H54 (cell line): ENCODE data around the gene TBCD.
"Not testable (repeated sequence)": the region's sequence is repeated elsewhere in the genome, so short reads cannot be mapped to it uniquely, and the experiment has no call there.

ENCODE experiments used
- DNase-seq: peaks from one replicate; pipeline ENCODE4 v3.0.0; 2011; ENCODE audit warnings: low spot score, mixed read lengths; ENCODE audit not compliant: insufficient read length
- FAIRE-seq: peaks from 3 replicates; lab custom pipeline; 2011; peaks lifted over from hg19 to GRCh38; lab: Jason Lieb, UNC
- POLR2A ChIP-seq: IDR thresholded peaks from 2 replicates; pipeline ENCODE4 v1.6.1; 2011; ENCODE audit warnings: low read depth, mild to moderate bottlenecking, low read length

TBCD gene

DNA sequence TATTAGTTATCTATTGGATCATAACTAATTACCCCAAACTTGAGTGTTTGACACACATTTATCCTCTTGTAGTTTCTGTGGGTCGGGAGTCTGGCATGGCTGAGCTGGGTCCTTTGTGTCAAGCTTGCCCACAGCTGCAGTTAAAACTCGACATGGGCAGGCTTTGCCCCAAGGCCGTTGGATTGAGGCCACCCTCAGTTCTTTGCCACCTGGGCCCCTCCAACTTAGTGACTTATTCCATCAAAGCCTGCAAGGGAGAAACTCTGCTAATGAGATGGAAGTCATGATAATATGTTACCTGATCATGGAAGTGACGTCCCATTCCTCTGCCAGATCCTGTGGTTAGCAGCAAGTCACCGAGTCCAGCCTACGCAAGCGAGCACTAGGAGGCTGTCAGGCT is 17.2 kb downstream of the TBCD start:
- FAIRE-seq (no peak), DNase-seq (no peak)
- no peak for TF ChIP-seq POLR2A

DNA sequence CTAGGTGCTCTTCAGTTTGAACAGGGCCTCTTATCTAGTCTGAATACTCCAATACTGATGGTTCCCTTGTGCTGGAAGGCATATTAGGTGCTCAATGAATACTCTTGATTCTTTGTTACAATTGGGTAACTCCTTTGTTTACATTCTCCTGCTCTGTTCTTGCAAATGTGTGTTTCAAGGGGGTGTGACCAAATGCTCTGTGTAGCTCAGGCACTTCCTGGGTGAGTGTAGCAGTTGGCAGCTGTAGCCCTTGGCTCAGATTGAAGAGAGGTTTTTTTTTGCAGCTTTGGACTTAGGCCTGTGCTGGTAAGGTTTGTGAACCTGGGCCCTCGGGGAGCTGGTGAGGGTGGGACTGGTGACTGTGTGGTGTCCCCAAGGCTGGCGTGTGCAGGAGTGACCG is 20.2 kb downstream of the TBCD start:
- DNase-seq (peak; percentile 87), FAIRE-seq (no peak)
- no peak for TF ChIP-seq POLR2A

DNA sequence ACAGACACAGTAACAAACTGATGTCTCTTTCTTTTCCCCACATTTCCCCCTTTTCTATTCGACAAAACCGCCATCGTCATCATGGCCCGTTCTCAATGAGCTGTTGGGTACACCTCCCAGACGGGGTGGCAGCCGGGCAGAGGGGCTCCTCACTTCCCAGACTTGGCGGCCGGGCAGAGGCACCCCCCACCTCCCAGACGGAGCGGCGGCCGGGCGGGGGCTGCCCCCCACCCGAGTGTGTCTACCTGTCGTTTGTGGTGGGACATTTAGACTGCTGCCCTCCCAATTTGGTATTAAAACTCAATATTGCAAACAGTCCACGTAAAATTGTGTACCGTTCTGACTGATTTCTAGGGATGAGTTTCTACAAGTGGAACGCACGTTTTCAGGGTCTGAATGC is 22.6 kb downstream of the TBCD start:
- DNase-seq, FAIRE-seq: not testable (repeated sequence)

DNA sequence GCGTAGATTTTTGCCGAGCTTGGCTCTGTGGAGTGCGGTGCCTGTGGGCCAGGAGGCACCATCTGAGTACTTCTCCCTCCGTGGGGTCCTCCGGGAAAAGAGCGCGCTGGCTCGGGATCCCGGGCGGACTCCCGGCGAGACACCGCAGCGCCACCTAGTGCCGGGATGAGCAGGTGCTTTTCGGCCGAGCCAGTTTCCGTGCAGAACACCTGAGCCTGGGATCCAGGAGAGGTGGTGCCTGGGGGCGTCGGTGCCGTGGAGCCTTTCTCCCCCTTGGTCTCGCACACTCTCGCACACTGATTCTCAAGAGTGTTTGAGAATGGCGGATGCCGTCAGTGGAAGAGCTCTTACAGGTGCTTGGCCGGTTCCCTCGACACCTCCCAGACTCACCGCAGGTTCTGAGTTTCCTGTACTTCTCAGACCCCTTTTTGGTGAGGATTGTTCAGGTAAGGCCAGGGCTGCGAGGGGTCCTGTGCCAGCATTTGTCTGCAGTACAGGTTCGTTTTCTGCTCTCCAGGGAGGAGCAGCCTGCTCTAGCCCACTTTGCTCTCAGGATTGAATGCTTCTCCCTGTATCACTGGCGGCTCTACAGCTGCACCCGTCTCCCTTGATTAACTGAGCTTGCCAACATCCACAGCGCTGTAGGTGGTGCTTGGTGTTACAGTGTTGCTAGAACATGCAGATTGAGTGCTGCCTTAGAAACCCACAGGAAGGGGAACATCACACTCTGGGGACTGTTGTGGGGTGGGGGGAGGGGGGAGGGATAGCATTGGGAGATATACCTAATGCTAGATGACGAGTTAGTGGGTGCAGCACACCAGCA is 23.3 kb downstream of the TBCD start:
- FAIRE-seq (no peak), DNase-seq (no peak)
- no peak for TF ChIP-seq POLR2A

DNA sequence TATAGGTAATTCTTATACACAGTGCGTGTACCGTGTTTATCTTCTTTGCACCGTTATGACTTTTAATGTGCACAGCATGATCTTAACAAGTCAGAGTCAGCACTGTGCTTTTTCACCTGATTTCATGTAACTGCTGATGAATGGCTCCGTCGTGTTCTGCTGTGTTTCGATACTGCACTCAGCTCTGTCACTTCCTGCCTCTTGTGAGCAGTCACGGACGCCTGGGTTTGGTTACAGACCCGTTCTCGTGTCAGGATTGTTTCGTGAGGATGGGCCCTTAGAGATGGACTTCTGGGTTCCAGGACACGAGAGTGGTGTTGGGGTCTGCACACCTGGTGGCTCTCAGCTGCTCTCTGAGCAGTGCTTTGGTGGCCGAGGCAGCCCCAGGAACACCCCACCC is 24.6 kb downstream of the TBCD start:
- TF ChIP-seq POLR2A, result no peak
- FAIRE-seq (no peak), DNase-seq (no peak)

DNA sequence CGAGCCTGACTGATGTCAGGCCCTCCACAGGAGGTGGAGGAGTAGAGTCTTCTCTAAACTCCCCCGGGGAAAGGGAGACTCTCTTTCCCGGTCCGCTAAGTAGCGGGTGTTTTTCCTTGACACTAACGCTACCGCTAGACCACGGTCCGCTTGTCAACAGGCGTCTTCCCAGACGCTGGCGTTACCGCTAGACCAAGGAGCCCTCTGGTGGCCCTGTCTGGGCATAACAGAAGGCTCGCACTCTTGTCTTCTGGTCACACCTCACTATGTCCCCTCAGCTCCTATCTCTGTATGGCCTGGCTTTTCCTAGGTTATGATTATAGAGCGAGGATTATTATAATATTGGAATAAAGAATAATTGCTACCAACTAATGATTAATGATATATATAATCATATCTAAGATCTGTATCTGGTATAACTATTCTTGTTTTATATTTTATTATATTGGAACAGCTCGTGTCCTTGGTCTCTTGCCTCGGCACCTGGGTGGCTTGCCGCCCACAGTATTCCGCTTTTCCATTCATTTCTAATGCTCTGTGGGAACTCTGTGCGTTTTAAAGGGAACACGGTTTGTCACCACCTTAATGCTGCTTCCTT is 26.0 kb downstream of the TBCD start:
- not testable (repeated sequence) for FAIRE-seq, DNase-seq

DNA sequence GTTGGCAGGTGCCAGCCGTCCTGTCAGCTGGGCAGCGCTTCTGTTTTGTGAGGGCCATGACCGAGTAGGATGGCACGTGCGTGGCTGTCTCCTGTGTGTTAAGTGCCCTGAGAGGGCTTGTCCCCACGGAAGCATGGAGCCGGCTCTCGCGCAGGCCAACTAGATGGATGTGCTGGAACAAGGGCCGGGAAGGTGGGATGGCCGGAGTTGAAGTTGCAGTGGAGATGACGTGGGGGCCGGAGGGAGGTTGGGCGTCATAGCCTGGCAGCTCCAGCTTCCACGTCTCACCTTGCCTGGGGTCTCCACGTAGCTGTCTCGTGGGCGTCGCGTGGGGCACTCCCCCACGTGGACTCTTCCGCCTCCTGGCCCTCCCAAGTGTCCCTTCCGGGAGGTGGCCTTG is 27.7 kb downstream of the TBCD start:
- TF ChIP-seq POLR2A, result no peak
- FAIRE-seq (no peak), DNase-seq (no peak)

DNA sequence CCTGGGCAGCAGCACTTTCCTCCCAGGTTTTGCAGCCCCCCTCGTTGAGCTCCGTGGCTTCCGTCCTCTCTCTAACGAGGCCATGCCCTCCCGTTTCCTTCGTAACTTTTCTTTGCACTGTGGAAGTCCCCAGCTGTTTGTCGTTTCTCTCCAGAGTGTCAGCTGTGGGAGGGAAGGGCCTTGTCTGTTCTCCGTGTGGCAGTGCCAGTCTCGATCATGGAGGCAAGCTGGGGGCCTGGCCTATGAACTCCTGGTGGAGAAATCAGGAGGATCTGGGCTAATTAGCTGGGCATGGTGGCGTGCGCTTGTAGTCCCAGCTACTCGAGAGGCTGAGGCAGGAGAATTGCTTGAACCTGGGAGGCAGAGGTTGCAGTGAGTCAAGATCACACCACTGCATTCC is 28.3 kb downstream of the TBCD start:
- no peak for FAIRE-seq
- no peak for DNase-seq
- no peak for TF ChIP-seq POLR2A

DNA sequence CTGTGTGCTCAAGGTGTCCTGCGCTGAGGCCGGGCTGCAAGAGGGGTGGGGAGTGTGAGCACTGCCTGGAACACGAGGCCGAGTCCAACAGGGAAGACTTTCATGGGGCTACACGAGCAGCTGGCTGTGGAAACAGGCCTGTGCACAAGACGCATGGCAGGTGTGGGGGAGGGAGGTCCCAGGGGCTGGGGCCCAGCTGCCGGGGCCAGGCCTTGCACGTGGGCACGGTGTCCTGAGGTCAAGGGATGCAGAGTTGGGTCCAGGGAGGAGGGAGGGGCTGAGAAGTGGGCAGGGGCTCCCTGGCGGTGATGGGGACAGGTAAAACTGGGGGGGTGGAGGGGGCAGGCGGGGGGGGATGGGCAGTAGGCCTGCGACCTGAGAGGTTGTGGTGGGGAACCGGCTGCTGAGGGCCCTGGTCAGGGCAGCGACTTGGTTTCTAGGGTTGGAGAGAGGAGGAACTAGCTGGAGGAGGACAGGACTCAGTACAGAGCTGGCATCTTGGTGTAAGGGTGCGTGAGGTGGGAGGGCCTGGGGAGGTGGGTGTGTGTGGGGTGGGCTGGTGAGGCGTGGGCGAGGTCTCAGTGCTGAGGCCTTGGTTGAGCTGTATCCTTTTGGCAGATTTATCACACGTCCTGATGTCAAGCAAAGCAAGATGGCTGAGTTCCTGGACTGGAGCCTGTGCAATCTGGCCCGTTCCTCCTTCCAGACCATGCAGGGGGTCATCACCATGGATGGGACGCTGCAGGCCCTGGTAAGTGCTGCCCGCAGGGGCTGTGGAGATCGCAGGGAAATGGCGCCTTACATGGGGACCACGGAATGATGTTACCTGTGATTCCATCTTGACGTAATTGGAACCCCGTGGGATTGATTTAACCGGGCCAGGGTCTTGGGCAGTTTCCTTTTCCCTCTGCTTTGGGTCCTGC is 29.4 kb downstream of the TBCD start:
- no peak for DNase-seq
- no peak for FAIRE-seq
- no peak for TF ChIP-seq POLR2A

DNA sequence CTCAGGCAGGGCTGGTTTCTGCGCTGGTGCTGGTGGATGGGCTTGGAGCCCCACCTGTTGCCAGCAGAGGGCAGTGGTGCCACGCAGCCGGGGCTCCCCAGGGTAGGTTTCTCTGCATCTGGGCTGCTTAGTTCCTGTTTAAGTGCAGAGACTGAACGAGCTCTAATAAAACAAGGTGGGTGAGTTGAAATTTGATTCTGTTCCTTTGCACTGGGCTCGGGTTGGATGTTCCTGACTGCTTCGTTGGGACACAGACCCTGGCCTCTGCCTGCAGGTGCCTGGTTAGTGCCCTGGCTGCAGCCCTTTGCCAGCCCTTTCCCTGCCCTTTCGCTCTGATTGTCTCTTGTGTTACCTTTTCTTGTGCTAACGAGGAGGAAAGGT is 30.0 kb downstream of the TBCD start:
- no peak for TF ChIP-seq POLR2A
- peak; percentile 93 for DNase-seq
- FAIRE-seq, result no peak

DNA sequence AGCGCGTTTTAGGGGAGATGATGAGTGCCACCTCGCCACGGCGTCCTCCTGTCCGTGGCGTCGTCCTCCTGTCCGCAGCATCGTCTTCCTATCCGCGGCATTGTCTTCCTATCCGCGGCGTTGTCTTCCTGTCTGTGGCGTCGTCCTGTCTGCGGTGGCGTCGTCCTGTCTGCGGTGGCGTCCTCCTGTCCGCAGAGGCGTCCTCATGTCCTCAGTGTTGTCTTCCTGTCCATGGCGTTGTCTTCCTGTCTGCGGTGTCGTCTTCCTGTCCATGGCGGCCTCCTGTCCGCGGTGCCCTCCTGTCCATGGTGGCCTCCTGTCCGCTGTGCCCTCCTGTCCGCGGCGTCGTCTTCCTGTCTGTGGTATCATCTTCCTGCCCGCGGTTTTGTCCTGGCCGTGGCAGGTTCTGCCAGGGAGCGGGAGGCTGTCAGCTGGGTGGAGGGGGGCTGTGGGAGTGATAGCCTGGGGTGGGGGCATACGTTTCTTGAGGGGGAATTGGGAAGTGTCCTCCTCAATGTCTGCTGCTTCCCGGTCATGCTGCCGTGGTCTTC is 30.9 kb downstream of the TBCD start:
- TF ChIP-seq POLR2A, result no peak
- DNase-seq (no peak), FAIRE-seq (no peak)

DNA sequence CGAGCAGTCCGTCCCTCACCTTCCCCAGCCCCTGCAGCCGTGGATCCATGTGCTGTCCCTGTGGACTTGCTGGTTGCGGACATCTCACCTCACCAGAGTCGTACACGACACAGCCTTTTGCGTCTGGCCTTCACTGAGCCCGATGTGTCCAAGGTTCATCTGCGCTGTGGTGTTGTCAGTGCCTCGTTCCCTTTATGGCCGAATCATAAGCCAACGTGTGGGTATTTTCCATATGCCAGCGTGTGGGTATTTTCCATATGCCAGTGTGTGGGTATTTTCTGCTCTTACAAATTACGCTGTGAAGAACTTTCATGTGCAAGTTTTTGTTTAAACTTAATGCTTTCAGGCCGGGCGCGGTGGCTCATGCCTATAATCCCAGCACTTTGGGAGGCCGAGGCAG is 31.6 kb downstream of the TBCD start:
- no peak for FAIRE-seq
- TF ChIP-seq POLR2A, result no peak
- no peak for DNase-seq

DNA sequence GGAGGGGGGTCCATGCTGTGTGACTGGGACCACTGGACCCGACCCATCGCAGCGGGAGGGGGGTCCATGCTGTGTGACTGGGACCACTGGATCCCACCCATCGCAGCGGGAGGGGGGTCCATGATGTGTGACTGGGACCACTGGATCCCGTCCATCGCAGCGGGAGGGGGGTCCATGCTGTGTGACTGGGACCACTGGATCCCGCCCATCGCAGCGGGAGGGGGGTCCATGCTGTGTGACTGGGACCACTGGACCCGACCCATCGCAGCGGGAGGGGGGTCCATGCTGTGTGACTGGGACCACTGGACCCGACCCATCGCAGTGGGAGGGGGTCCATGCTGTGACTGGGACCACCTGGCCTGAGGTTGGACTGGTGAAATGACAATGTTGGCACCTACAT is 33.7 kb downstream of the TBCD start:
- DNase-seq, result not testable (repeated sequence)

DNA sequence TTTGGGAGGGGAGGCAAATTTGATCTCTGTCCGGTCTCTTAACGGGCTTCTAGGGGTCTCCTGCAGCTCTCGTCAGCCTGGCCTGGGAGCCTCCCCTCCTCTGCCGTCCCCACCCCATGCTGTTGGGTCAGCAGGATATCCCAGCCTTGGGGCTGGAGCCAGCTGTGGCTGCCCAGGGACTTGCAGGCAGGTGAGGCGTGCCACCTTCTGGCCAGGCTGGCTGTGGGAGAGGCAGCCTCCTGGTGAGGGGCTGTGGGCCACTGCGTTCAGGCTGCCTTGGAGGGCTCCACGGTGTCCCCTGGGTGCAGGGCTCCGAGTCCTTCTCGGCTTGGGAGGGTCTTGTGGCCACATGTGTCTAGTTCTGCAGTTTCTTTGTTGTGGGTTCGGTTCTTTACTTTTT is 34.6 kb downstream of the TBCD start:
- FAIRE-seq, result no peak
- no peak for DNase-seq
- no peak for TF ChIP-seq POLR2A

More for the DNA sequence above, 33.7 kb downstream of the TBCD start:
- not testable (repeated sequence) for FAIRE-seq
